ENCODE measurements around the gene ORM1. TPM values are rescaled to one million over a fixed set of nuclear protein-coding genes. Genes with fewer than 3 reads are reported as not detected.

Gene ORM1
- total RNA-seq, 1 experiment from 2014 or later: 4.4 TPM

DNA sequence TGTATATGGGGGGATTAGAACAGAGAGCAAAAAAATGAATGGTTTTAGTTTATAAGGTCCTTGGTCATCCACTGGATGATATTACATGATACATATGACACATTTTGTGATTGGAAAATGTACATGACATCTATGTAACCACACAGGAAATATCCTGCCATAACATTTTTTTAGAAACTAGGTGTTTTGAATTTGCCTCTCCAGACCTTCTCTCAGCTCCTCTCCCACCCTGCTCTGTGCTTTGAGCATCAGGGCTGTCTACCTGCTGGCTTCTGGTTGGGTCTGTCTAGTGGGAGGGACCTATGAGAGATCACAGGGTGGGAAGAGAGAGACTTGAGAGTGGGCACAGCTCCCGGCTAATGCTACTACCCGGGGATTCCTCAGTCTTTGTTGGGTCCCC is 40.5 kb downstream of the ORM1 start:
- Histone ChIP-seq H2BK5ac (ENCODE audit: insufficient read length, low read length) (no peak overlapping the region), H3K23me2 (ENCODE audit: insufficient read length, low read depth, low read length, poor library complexity, severe bottlenecking) (no peaks in the 10 kb centered on the region), H2AK5ac (ENCODE audit: insufficient read length, low read length) (no peak overlapping the region), H3K4me1 (ENCODE audit: insufficient read depth, low read length) (no peaks in the 10 kb centered on the region), H2BK120ac (ENCODE audit: low read depth, low read length, poor library complexity, severe bottlenecking) (no peak overlapping the region), H2BK20ac (ENCODE audit: low read depth, low read length, poor library complexity, severe bottlenecking) (no peak overlapping the region), H3K18ac (ENCODE audit: insufficient read length, low read depth, low read length) (no peak overlapping the region), H3K14ac (ENCODE audit: insufficient read depth, low read length) (no peak overlapping the region), H3K23ac (ENCODE audit: insufficient read length, low read depth, low read length) (no peak overlapping the region), H3K4me2 (ENCODE audit: insufficient read depth, insufficient read length, low read length) (no peak overlapping the region), H4K91ac (ENCODE audit: insufficient read length, low read depth, low read length) (no peak overlapping the region), H3T11ph (ENCODE audit: low read length) (no peak overlapping the region), H3K56ac (ENCODE audit: insufficient read length, low read depth, low read length) (no peak overlapping the region), H2BK12ac (ENCODE audit: insufficient read length, low read depth, low read length) (no peak overlapping the region), H3K9ac (ENCODE audit: extremely low read depth, insufficient read length, low read length) (no peak overlapping the region), H4K20me1 (ENCODE audit: control insufficient read depth, insufficient read depth, insufficient read length) (no peaks in the 10 kb centered on the region), H3K27ac (ENCODE audit: insufficient read length, low read depth, low read length) (no peak overlapping the region), H3K9me3 (ENCODE audit: control insufficient read depth, low read depth, low read length) (no peaks in the 10 kb centered on the region), H2BK15ac (ENCODE audit: low read depth, low read length) (no peak overlapping the region), H2AFZ (ENCODE audit: low read length) (no peak overlapping the region), H3K27me3 (ENCODE audit: insufficient read depth, low read length) (no peaks in the 10 kb centered on the region), H4K5ac (ENCODE audit: insufficient read length, low read depth, low read length) (no peak overlapping the region), H3K79me1 (ENCODE audit: insufficient read depth, low read depth, low read length, poor library complexity, severe bottlenecking) (no peaks in the 10 kb centered on the region), H3K79me2 (ENCODE audit: insufficient read depth, low read length) (no peaks in the 10 kb centered on the region), H3K4ac (ENCODE audit: low read depth, low read length) (no peak overlapping the region), H4K8ac (replicated peaks; ENCODE audit: insufficient read length, low read depth, low read length) (no peak overlapping the region)
- TF ChIP-seq, protein P1, sequence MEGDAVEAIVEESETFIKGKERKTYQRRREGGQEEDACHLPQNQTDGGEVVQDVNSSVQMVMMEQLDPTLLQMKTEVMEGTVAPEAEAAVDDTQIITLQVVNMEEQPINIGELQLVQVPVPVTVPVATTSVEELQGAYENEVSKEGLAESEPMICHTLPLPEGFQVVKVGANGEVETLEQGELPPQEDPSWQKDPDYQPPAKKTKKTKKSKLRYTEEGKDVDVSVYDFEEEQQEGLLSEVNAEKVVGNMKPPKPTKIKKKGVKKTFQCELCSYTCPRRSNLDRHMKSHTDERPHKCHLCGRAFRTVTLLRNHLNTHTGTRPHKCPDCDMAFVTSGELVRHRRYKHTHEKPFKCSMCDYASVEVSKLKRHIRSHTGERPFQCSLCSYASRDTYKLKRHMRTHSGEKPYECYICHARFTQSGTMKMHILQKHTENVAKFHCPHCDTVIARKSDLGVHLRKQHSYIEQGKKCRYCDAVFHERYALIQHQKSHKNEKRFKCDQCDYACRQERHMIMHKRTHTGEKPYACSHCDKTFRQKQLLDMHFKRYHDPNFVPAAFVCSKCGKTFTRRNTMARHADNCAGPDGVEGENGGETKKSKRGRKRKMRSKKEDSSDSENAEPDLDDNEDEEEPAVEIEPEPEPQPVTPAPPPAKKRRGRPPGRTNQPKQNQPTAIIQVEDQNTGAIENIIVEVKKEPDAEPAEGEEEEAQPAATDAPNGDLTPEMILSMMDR (conservative IDR thresholded peaks at IDR 0.05): no peak
- H3K27ac Mint-ChIP-seq: no peak overlapping the region; a peak in 1 of 7 replicates
- no CpG with 5 or more reads among the region's 2 CpGs for WGBS (ENCODE audit: extremely low coverage, insufficient read length, low lambda C conversion rate)
- H3K4me1 Mint-ChIP-seq: no peaks in the 10 kb centered on the region; a peak in 1 of 4 replicates
- peaks cover 49 to 66% (median 61%) of the 10 kb centered on the region in 3 experiments for H3K36me3 Mint-ChIP-seq (ENCODE audit: insufficient read depth in 1 of 3, low read depth in 3 of 3)
- no peaks in the 10 kb centered on the region for H3K9me3 Mint-ChIP-seq
- no peak overlapping the region for H3K4me3 Mint-ChIP-seq
- DNase-seq: no peak
- no peaks in the 10 kb centered on the region for H3K27me3 Mint-ChIP-seq (ENCODE audit: low read depth)
